ENCODE measurements around the gene ZNF574.

Gene ZNF574

GRCh38 chr19:42057846-42058245 is 18.1 kb upstream of the ZNF574 start:
- no peak for DNase-seq

DNA sequence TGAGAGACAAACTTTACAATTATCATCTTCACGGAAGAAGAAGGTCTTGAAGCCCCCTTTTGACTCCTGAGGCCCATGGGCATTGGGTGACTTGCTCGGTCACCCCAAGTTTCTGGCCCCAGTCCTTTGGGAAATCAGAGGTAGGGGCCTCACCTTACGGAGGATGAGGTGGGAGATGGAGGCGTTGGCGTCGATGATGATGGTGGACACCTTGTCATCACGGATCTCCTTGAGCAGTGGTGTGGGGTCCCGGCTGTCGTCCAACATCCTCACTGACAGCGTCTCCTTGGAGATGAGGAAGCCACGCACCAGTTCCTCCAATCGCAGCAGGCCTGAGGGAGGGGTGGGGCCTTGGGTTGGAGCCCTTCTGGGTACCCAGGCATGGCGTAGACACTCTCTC is 16.8 kb upstream of the ZNF574 start:
- no peak for DNase-seq

DNA sequence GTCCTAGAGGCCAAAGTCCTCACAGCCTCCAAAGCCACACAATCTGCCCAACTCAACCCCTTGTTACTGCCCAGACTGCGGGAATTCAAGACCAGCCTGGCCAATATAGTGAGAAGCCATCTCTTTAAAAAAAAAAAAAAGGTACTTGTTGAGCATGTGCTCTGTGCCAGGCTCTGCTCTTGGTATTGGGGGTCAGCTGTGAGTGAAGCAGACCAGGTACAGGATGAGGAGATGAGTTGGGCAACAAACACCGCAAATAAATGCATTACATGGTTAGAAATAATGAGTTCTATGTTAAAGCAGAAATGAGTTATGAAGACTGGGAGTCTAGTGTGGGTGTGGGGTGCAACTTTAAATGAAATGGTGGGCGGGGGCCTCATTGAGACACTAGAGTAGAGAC is 15.8 kb upstream of the ZNF574 start:
- no peak for DNase-seq

- DNase-seq, result no peak
Observed at GRCh38 chr19:42062381-42062780, 13.6 kb upstream of the ZNF574 start.

DNA sequence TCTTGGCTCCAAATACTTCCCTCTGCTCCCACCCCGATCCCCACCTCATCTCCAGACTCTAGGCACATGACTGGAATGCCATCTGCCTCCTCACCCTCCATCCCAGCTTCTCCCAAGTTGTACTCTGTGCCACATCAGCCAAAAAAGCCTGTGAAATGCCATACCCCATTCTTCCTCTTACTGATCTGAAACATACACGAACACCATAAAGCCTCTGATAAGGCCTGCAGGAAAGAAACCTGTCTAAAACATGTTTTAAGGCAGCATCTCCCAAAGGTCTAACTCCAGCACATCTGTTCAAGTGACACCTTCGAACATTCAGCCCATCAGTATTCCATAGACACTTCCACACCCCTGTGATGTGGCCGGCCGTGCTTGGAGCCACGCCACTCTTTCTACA is 11.5 kb upstream of the ZNF574 start:
- no peak for DNase-seq

DNA sequence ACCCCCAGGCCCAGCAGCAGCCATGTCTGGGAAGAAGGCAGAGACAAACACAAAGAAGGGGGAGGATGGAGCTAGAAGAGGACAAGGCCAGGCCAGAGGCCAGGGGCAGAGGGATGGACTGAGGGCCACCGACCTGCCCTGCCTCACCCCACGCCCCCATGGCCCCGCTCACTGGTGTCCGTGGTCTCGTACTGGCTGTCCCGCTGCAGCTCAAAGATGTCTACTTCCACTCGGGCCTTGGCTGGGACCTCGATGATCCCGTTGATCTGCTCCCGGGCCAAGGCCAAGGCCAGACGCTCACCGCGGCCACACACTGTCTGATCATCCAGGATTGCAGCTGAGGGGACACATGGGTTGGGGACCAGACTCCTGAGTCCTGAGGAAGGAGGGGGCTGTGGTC is 10.9 kb upstream of the ZNF574 start:
- no peak for DNase-seq

GRCh38 chr19:42065511-42065910 is 10.5 kb upstream of the ZNF574 start:
- no peak for DNase-seq

DNA sequence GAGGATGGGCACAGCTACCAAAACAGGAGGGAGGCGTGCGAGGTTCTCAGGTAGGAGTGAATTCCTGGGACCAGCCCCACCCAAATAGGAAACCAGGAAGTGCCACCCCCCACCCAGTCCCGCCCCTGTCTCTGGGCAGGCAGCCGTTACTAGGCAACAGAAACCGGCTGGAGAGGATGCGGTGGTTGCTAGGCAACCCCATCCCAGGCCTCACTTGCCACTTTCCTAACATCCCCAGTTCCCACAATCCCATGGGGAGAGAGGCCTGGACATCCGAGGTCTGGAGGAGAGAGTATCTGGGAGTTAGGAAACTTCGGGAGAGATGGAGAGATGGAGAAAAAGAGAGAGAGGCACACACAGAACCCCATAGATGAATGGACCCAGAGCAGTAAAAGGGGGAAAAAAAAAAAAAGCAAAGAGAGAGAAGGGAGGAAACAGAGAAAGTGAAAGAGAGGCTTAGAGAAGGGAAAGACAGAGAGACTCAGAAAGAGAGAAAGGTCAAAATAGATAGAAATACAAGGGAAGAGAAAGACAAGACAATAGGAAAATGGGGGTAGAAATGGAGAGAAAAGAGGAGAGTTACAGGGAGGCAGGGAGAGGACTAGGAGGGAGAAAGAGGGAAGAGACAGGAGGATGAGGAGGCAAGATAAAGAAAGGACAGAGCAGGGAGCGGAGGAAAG is 9.8 kb upstream of the ZNF574 start:
- DNase-seq, result peak; percentile 46

DNA sequence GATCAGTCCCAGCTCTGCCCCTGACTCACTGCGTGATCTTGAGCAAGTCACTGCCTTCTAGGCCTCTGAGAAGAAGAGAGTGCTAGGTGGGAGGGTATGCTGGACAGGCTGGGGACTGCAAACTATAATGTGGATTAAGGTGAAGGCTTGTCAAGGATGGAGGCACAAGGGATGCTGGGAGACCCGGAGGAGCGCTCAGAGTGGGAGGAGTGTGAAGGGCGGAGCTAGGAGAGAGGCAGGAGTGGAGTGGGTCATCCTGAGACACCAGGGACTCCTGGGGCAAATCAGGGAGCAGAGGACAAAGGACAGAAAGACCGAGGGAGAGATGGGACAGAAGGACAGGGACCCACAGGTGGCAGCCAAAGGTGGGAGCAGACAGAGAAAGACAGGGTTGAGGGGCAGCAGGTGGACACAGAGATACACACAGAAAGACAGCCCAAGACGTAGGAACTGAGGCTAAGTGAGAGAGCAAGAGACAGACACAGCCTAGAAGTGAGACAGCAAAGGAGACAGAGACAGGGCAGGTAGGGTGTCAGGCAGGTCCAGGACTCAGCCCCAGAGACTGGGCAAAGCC is 8.6 kb upstream of the ZNF574 start:
- no peak for DNase-seq

- no peak for DNase-seq
Observed at GRCh38 chr19:42068361-42068755, 7.6 kb upstream of the ZNF574 start.

GRCh38 chr19:42068756-42069571 is 7.0 kb upstream of the ZNF574 start:
- DNase-seq, result no peak

DNA sequence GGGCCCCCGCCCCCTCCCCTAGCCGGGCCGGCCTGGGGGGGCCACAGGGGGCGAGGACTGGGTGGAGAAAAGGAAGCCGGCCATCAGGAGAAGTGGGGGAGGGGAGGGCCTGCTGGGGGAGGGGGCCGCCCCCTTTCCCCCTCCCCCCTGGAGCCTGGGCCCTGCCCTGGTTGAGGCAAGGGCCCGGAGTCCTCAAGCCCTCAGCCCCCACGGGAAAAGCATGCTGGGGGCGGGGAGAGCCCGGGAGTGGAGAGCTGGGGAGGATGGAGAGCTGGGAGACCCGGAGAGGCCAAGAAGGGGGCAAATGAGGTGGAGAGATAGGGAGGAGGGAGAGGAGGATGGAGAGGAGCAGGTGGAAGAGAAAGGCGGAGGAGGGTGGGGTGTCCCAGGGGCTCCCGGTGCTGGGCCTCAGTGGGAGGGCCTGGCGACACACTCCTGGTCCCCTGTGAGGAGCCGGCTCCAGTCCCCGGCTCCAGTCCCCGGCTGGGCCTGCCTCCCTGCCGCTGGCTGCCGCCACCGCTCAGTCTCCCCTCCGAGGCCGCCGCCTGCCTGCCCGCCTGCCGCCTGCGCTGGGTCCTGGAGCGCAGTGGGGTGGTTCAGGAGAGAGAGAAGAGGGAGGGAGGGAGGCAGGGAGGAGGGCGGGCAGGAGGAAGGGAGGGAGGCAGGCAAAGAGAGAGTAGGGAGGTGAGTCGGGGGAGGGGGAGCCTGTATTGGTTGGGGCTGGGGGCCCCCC is 6.2 kb upstream of the ZNF574 start, which contains the start of gene GRIK5:
Gene GRIK5, minus strand, starts transcription at position 588 of the 733 bp plus-strand sequence. CDS start 4,436 bp downstream, outside the sequence.
- no peak for DNase-seq

GRCh38 chr19:42071247-42071646 is 4.7 kb upstream of the ZNF574 start:
- DNase-seq, result no peak

- no peak for DNase-seq
Observed at GRCh38 chr19:42074513-42075363, 1.2 kb upstream of the ZNF574 start.

DNA sequence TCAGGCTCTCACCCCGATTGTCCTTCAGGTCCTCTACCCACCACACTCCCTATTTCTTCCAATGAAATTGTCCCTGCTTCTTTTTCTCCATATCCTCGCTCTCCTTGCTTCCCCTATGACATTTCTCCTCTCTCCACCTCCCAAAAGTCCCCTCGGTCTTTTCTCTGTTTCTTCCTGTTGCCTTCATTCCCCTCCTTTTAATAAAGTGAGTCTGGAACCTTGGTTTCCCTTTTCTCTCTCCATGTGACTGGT is 676 bp upstream of the ZNF574 start:
- no peak for DNase-seq

- DNase-seq, result no peak
Observed at GRCh38 chr19:42076380-42076944, 496 bp downstream of the ZNF574 start.

DNA sequence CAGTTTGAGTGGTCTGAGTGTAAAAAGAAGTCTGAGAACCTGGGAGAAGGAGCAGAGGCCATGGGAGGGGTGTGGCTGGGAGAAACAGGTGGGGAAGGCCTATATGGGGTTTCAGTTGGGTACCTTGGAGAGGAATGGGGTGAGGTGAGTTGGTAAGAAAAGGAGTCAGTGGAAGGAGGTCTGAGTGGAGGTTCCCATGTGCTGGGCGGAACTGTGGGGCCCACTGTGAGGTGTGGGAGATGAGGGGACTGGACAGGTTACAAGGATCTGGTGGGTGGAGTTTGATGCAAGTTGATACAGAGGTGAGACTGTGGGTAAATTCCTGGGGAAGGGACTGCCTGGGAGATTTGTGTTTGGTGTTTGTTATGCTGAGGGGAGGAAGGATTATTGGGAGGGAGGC is 2.1 kb downstream of the ZNF574 start:
- DNase-seq, result no peak

GRCh38 chr19:42078538-42079275 is 2.7 kb downstream of the ZNF574 start:
- no peak for DNase-seq

DNA sequence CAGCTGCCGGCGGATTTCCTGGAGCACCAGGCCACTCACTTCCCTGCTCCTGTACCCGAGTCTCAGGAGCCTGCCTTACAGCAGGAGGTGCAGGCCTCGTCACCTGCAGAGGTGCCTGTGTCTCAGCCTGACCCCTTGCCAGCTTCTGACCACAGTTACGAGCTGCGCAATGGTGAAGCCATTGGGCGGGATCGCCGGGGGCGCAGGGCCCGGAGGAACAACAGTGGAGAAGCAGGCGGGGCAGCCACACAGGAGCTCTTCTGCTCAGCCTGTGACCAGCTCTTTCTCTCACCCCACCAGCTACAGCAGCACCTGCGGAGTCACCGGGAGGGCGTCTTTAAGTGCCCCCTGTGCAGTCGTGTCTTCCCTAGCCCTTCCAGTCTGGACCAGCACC is 3.3 kb downstream of the ZNF574 start:
- DNase-seq, result no peak

DNA sequence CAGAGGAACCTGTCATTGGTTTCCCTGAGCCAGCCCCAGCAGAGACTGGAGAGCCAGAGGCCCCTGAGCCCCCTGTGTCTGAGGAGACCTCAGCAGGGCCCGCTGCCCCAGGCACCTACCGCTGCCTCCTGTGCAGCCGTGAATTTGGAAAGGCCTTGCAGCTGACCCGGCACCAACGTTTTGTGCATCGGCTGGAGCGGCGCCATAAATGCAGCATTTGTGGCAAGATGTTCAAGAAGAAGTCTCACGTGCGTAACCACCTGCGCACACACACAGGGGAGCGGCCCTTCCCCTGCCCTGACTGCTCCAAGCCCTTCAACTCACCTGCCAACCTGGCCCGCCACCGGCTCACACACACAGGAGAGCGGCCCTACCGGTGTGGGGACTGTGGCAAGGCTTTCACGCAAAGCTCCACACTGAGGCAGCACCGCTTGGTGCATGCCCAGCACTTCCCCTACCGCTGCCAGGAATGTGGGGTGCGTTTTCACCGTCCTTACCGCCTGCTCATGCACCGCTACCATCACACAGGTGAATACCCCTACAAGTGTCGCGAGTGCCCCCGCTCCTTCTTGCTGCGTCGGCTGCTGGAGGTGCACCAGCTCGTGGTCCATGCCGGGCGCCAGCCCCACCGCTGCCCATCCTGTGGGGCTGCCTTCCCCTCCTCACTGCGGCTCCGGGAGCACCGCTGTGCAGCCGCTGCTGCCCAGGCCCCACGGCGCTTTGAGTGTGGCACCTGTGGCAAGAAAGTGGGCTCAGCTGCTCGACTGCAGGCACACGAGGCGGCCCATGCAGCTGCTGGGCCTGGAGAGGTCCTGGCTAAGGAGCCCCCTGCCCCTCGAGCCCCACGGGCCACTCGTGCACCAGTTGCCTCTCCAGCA is 4.2 kb downstream of the ZNF574 start:
- DNase-seq, result no peak
